HG03469 (cell line): ENCODE results near the gene ANKRD11.
"Not testable (repeated sequence)": the region's sequence is repeated elsewhere in the genome, so short reads cannot be mapped to it uniquely, and the experiment has no call there.

Experiments
- ATAC-seq: cut with Tn5 transposase; IDR thresholded peaks from one replicate; pipeline ENCODE4 v1.9.1; 2021; ENCODE audit warnings: mild to moderate bottlenecking, moderate library complexity, moderate number of reproducible peaks; ENCODE audit not compliant: unreplicated experiment

ANKRD11 gene

DNA sequence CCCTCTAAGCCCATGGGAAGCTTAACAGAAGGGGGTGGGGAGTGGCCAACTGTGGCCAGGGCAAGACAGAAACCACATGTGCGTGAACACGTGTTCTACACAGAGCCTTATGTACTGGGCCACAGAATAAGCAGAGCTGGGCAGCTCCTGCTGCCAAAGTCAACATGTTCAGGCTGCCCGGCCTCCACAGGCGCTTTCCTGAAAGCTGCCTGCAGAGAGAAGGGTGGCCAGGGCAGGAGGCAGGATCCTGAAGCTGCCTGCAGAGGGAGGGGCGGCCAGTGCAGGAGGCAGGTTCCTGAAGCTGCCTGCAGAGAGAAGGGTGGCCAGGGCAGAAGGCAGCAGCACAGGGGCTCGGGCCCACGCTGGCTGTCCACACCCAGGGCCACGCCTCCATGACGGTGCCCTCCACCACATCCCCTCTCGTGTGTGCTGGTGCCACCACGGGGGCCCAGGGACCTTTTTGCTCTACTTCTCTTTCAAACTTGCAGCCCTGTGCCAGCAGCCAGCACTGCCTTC, 79.5 kb downstream of the ANKRD11 start:
- ATAC-seq, result no peak

DNA sequence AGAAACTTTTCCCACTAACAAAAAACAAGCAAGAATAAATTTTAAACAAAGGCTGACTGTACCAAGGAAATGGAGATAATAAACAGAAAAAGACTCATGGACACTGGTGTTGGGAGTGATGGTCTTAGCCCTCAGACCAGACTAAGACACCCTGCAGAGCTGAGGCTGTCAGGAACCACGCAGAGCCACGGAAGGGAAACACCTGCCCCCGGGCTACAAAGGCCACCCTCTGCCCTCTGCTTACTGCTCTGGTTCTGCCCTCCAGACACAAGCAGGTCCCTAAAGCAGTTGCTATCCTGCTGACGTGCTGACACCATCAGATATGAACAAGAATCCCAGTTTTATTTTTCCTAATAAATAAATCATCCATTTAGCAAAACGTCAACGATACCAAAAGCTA, 80.0 kb downstream of the ANKRD11 start:
- ATAC-seq, result no peak

DNA sequence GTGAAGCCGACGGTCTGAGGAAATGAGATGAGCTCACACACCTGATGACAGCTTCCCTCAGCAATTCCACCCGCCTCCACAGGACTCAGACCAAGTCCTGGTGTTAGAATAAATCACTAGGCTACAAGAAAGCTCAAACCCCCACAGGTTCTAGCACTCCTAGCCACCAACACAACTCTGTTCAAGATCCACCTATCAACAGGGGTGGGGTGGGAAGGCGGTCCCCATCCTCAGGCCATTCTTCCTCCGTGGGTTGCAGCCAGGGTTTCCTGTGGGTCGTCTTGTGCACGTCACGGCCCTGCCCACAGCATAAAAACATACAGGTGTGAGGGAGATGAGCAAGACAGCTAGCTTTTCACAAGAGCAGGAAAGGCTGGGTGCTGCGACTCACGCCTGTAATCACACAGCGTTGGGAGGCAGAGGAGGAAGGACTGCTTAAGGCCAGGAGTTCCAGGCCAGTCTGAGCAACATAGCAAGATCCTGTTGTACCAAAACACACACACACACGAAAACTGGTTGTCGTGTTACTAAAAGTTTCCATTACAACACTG, 81.1 kb downstream of the ANKRD11 start:
- no peak for ATAC-seq

DNA sequence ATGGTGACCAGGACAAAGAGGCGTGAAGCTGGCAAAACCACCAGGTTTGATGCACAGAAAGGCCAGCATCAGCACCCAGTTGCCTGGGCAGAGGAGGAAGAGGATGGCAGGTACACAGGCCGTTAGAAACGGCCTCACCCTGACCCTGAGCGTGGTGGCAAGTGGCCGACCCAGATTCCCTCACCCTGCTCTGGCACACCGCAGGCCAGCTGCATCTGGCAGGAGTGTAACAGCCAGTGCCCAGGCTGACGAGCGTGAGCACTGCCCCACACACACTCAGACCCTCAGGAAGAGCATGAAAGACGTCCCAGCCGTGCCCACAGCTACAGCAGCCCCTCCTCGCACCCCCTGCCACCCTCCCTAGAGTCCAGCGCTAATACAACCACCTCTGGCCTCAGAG, 82.0 kb downstream of the ANKRD11 start:
- ATAC-seq, result no peak

DNA sequence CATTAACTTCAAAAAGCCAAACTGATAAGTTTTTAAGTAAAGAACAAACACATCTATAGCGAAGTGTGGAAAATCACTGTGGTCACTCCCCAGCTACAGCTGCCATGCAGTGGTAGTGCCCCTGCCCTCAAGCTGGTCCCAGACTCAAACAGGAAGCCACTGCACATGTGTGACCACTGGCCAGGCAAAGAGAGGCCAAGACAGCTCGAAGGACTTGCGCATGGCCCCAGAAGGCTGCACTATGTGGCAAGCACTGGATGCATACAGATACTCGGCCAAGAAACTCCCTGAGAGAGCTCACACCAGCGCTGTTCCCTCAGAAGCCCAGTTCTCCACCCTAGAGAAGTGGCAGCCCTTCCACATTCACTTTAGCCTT, 82.4 kb downstream of the ANKRD11 start:
- ATAC-seq, result no peak

DNA sequence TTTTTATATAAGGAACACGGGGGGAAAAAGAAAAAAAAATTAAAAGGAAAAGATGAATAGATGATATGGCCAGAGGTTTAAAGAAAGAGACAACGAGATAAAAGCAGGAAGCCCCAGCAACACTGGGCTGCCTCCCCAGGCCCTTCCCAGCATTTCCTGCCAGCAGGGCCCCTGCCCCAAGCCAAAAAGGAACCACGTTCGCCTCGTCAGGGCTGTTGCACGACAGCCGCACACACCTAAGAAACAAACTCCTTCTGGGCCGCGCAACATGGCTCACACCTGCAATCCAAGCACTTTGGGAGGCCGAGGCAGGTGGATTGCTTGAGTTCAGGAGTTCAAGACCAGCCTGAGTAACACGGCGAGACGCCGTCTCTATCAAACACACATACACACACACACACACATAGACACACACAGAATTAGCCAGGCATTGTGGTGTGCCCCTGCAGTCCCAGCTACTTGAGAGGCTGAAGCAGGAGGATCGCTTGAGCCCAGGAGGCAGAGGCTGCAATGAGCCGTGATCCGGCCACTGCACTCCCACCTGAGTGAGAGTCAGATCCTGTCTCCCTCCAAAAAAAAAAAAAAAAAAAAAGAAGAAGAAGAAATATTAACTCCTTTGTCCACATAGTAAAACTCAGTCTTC, 83.0 kb downstream of the ANKRD11 start:
- ATAC-seq, result no peak

DNA sequence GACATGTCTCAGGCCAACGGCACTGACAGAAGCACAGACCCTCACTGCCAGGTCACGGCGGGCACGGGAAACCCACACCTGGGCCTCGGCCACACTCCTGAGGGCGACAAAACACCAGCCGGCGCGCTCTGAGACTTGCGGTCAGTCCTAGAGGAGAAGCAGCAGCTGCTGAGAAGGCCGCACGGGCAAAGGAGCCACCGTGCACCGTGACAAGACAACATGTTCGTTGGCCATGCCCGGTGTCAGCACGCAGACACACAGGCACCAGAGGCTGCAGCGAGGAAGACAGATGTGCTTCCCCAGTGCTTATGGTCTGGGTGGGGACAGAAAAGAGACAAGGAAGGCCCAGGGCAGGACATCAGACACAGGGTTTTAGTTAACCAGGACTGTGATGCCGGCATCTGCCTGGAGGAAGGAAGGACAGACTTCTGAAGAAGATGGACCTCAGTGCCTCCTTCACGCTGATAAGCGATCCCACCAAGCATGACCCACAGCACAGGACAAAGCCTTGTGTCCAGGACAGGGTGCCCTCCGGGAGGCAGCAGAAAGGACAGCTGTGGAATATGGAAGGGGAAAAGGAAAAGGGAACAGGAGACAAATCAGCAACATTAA, 84.0 kb downstream of the ANKRD11 start:
- no peak for ATAC-seq

DNA sequence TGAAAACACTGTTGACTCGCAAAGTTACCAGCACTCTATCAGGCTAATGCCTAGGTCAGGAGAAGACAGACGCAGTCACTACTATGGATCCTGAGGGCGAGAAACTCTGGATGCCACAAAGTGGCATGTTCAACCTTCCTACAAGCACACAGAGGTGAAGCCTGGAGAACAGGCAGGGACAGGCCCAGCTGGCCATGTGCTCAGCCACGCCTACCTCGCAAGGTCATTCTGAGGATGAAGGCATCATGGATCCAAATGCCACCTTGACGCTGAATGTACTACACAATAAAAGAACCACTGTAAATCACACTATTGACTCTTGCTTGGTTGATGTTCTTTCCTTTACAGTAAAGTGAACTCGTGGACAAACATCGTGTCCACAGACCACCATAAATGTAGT, 85.8 kb downstream of the ANKRD11 start:
- no peak for ATAC-seq

DNA sequence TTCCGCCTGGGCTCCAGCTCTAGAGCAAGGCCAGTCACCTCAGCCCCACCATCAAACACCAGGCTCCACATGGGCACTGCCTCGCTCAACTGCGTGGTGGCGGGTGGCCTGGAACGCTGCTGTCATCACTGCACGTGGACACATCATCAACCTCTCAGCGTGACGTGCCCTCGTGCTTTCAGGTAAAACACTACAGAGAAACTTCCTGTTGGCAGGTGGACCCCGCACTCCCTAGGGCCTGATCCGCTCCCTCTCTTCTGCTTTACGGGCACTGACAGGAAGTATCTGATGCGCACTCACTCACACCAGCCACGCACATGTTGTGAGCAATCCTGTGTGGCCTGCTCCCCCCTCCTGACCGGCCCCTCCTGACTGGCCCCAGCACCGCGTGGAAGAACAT, 87.4 kb downstream of the ANKRD11 start:
- ATAC-seq, result no peak

DNA sequence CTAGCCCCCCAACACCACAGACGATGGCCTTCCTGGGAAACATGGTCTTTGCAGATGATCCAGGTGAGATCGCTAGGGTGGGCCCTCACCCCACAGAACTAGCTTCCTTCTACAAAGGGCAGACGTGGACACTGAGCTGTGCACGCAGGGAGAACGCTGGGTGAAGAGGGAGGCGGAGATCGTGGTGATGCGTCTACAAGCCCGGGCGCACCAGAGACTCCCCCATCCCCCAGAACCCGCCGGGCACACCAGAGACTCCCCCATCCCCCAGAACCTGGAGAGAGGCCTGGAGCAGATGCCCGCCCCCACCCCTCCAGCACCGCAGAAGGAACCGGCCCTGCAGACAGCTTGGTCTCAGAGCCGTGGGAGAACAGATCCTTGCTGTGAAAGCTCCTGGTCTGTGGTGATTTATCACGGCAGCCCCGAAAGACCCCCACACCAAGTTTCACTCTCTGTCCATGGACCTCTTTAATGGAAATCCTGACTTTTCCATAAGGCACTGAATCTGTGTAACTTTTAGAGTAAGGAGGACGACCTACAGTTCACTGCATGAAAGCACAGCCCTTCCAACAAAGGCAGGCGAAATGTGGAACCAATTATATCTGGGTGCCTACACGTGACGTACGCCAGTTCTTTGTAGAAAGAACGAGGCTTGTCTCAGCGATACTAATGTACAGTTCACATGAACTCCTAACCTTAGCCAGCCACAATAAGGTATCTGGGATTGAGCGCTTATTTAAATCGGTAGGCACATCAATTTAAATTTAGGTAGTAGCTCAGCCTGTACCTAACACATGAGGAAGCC, 88.5 kb downstream of the ANKRD11 start:
- ATAC-seq, result no peak

DNA sequence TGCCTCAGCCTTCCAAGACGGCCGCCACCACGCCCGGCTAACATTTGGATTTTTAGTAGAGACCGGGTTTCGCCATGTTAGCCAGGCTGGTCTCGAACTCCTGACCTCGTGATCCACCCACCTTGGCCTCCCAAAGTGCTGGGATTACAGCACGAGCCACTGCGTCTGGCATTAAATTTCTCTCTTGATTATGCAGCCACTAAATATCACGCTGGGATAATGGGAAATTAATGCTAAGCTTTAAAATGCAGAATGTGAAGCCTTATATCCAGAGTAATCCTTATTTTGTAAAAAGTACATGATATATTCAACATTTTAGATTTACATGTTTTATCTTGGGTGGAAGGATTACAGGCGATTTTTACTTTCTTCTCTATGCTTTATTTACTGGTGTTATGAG, 89.2 kb downstream of the ANKRD11 start:
- no peak for ATAC-seq

DNA sequence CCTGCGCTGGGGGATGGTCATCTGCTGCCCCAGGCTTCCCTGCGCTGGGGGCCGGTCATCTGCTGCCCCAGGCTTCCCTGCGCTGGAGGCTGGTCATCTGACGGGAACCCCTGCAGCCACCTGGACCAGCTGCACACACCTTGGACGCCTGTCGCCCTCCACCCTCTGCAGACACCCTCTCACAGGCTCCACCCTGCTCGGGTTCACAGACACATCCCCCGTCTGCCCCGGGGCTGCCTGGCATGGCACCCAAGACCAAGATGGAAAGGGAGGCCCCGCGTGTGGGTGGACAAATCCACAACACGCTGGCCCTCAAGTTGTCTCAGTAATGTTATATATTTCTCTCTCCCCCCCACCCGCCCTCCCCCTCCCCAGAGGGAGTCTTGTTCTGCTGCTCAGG, 89.6 kb downstream of the ANKRD11 start:
- no peak for ATAC-seq

DNA sequence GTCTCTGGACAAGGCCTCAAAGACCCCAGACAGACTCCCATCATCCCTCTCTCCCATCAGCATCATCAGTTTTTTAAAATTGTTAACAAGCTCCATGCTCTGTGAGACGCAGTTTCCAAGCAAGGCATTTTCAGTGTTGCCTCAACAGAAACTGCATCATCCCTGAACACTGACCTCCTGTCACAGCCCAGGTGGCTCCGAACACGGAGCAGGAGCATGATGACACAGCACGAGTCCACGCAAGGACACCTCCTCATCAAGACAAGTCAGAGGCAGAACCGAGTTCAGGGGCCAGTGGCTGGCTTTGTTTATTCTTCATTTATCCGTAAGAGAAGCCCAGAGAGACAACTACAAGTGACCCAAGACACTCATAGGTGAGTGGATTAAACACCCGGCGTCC, 91.4 kb downstream of the ANKRD11 start:
- ATAC-seq, result no peak

DNA sequence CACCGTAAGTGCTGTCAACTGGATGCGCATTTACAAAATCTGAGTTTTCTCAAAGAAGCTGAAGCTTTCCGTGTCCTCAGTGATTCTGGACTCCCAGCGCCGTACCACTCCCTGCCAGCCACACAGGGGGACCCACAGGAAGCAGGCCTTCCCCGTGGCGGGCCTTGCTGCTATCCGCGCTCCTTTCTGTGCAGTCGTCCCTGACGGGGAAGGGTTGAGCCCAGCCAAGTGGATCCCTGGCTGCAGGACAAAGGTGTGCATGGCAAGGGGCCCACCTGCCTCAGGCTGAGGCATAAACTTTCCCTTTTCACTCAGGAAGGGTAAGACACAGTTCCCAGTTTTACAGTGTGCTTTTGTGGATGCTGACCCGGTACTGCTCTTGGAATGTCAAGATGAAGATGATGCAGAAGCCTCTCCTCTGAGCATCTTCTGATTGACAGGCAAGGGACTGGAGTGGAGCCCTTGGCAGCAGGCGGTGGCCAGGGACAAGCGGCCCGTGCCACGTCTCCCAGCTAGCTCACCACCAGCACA, 93.0 kb downstream of the ANKRD11 start:
- ATAC-seq, result no peak

DNA sequence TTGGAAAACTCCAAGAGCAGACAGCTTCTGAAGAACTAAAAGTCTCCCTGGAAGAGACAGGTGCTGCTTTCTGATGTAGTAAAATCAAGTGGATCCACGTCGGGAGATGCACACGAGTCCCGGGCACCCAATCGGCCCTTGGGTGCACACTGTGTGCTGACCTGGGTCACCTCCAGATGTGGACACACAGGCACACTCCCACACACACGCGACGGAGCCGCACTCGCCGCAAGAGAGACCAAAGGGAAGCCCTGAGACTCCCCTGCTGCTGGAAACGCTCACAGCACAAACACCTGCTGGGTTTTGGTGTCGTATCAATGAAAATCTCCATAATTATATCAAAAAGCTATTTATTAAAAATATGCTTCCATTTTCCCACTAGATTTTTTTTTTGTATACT, 94.2 kb downstream of the ANKRD11 start:
- no peak for ATAC-seq

DNA sequence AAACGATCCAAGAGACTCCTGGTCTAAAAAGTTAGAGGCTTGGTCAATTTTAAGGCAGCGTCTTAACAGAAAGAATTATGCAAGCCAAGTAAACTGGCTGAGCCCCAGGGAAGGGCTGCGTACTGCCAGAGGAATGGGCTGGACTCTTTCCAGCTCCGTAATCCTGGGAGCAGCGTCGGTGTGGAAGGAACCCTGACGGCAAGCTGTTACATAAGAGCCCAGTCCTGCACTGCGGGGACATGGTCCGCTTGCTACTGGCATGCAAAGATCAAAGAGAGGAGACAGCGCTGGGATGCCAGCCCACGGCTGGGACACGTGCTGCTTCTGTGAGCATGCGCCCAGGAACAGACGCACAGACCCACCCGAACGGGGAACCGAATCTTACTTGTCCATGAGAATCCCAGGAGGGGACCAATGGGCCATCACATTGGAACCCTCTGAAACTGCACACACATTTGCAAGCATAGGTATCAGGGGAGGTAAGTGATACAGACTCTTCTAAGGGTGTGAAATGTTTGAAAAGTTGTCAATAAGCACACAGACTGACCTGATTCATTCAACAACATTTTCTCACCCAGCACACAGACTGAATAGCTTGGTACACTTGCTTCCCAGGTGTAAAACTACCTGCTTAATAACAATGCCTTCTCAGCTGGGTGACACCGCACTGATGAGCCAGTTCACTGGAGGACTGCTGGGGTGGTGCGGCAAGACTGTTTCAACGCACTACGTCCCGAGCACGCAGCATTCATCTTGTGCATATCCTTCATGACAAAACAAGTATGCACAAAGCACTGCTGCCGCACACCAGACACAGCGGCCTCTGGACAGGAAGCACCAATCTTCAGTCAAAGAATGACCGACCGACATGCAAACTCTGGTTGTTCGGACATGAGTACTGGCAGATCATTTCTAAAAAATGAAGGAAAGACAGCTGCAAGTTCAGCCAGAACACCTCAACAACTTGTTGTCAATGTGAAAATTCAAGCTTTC, 94.9 kb downstream of the ANKRD11 start:
- ATAC-seq, result no peak

DNA sequence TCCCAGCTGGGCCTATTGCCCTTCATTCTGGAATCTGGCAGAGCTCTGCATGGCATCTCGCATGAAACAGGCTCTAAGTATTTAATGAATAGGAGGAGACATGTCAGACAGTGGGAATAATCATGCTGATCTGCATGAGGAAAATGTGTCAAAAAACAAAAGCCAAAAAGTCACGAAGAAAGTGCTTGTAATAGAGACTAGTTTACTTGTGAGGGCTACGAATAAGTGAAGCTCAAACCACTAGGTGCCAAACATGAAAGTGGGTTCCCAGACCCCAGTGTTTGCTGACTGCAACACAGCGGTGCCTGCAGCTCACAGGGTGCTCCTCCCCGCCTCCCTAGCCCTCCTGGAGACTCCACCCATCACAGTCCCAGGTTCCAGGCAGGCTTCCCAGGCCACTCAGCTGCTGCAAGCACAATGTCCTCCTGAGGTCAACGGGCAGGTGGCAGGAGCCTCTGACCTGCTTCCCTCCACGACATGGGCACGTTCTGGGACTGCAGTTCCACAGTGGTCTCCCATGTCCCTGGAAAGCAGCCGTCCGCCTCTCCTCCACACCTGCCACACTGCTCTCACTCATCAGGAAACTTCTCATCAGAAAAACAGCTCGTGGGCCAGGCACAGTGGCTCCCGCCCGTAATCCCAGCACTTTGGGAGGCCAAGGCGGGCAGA, 96.5 kb downstream of the ANKRD11 start:
- ATAC-seq, result no peak

DNA sequence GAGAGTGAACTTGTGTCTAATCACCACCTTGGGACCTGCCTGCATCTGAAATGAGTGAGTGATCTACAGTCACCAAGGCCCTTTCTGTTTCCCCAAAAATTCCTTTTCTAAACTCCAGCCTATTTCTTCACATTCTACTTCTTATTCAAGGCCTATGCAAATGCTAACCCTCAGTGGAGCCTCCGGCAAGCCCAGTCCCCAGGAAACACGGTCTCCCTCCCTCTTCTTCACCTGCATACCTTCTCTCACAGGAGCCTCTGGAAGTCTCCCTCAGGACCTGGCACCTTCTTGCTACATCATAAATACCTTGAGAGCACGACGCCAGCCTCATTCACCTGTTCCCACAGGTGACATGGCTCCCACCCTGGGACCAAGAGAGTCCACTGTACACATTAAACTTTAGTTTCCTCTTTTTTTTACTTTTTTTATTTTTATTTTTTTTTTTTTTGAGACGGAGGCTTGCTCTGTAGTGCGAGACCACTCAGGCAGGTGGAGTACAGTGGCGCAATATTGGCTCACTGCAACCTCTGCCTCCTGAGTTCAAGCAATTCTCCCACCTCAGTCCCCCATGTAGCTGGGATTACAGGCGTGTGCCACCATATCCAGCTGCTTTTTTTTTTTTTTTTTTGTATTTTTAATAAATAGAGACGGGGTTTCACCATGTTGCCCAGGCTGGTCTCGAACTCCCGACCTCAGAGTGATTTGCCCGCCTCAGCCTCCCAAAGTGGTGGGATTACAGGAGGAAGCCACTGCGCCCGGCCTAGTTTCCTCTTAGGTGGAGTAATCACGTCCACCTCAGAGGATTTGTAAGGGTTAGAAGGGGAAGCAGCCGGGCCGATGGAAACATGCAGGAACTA, 97.3 kb downstream of the ANKRD11 start:
- ATAC-seq, result no peak

DNA sequence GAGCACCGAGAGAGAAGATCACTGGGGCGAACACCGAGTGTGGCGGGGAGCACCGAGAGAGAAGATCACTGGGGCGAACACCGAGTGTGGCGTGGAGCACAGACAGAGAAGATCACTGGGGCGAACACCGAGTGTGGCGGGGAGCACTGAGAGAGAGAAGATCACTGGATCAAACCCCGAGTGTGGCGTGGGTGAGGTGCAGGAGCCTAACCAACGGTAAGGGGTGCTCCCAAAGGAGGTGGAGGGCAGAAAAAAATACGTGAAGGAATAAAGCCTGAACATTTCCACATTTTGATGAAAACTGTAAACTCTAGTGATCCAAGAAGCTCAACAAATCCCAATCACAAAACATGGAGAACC, 100.2 kb downstream of the ANKRD11 start:
- ATAC-seq, result not testable (repeated sequence)
